GM20431 (cell line): ENCODE data around the gene BAHCC1.

ENCODE experiments used
- in situ Hi-C: fragments of 300-500 bp; cut with MseI, MboI; formaldehyde crosslinking; loops from one replicate; pipeline ENCODE4 v1.15.0; 2020; ENCODE audit warnings: low sequenced_read_pairs; ENCODE audit not compliant: unreplicated experiment

BAHCC1 gene

DNA sequence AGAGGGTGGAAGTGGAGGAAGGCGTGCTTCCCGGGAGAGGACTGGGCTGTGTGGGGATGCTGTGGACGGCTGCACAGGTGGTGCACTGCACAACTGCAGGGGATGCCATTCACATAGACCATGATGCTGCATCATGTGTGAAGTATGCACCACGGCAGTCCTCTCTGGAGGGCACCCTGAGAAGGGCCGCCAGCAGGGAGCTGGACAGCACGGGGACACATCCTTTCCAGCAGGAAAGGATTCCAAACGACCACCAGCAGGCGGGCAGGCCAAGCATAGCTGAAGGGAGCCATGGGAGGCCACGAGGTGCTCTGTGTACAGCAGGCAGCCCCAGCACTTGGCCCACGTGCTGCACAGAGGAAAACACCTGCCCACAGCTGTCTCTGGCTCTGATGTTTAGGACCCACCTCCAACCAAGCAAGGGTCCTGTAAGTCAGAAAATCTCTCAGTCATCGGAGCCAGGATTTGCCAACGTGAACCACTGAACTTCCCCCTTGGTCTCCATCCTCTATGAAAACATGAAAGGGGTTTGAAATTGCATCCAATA is 107.3 kb downstream of the BAHCC1 start:
- in situ Hi-C loops = no loop called here

DNA sequence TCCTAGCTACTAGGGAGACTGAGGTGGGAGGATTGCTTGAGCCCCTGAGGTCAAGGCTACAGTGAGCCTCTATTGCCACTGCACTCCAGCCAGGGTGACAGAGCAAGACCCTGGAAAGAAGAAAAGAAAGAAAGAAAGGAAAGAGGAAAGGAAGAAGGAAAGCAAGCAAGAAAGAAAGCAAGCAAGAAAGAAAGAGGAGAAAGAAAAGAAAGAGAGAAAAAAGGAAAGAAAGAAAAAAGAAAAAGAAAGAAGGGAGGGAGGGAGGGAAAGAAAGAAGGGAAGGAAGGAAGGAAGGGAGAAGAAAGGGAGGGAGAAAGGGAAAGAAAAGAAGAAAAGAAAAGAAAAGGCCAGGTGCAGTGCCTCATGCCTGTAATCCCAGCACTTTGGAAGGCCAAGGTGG is 108.4 kb downstream of the BAHCC1 start:
- in situ Hi-C loops = no loop called here

DNA sequence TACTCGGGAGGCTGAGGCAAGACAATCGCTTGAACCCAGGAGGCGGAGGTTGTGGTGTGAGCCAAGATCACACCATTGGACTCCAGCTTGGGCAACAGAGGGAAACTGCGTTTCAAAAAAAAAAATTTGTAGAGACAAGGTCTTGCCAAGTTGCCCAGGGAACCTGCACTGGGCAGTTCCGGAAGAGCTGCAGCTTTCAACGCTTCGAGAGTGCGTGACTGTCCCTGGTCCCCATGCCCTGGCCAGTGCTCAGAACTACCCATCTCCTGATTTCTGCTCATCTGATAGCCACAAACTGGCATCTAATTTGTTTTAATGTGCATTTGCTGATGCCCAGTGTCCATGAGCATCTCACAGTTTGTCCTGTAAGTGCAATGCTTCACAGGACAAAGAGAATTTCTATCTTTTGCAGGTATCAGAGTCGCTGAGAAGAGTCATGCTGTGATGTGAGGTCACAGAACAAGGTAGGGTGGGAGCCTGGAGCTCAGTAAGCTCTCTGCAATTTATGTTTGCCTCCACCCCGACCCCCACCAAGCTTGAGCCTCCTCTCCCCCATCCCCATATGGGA is 113.5 kb downstream of the BAHCC1 start:
- in situ Hi-C loops = no loop called here

DNA sequence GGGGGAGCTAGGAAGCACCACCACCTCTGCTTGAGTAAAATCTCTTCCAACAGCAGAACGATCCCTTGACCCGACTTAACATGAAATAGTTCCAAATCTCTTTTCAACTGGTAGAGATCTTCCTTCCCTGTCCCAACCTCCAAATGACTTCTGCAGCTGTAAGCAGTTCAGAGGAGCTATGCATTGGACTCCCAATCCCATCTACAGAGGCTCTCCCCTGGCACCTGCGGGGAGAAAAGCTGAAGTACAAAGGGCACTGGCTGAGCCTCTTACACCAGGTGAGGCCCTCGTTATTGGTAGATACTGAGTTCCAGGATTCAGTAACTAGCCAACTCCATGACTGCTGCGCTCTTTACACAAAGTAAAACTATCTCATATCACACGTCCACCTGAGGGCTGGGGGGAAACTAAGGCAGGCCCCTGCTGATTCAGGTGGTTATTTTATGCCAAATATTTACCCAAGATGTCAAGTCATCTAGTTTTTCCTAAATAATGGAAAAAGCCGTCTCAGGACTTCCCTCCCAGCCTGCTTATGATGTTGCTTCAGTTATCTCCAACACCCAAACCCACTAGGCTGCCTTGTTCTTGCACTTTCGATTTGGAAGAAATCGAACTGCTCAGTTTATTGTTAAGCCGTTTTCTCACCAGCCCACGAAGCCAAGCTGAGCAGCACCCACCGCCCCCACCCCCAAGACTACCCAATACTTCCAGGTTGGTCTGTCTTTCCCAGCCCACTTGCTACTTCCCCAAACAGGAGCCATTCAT is 114.1 kb downstream of the BAHCC1 start:
- in situ Hi-C loops = no loop called here

DNA sequence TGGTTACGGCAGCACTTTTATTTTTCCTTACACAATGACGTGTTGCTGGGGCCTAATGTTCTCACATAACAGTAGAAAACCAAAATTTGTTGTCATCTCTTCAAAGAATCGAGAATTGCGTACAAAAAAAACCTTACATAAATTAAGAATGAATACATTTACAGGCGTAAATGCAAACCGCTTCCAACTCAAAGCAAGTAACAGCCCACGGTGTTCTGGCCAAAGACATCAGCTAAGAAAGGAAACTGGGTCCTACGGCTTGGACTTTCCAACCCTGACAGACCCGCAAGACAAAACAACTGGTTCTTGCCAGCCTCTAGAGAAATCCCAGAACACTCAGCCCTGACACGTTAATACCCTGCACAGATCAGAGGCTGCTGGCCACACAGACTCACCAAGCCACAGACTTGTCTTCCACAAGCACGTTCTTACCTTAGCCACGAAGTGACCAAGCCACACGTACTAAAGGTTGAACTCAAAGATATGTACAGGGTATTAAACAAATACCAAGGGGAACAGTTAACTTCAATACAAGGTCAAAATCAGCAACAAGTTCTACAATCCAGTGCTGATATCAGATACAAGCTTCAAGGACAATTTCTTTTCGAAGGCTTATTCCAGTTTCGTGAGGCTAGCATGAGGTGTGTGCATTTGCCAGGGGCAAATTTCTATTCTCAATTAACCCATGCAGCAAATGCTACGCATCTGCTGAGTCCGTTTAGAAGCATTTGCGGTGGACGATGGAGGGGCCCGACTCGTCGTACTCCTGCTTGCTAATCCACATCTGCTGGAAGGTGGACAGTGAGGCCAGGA is 114.9 kb downstream of the BAHCC1 start:
- in situ Hi-C loops = no loop called here

DNA sequence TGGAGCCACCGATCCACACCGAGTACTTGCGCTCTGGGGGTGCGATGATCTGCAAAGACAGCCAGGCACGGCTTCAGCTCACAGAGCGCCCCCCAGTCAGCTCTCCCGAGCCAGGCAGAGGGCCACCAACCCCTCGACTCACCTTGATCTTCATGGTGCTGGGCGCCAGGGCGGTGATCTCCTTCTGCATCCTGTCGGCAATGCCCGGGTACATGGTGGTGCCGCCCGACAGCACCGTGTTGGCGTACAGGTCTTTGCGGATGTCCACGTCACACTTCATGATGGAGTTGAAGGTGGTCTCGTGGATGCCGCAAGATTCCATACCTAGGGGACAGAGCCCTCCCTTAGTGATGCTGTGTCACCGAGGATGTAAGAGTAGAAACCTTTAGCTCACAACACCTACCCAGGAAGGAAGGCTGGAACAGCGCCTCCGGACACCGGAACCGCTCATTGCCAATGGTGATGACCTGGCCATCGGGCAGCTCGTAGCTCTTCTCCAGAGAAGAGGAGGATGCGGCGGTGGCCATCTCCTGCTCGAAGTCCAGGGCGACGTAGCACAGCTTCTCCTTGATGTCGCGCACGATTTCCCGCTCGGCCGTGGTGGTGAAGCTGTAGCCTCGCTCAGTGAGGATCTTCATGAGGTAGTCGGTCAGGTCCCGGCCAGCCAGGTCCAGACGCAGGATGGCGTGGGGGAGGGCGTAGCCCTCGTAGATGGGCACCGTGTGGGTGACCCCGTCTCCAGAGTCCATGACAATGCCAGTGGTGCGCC is 115.7 kb downstream of the BAHCC1 start:
- in situ Hi-C loops = no loop called here

DNA sequence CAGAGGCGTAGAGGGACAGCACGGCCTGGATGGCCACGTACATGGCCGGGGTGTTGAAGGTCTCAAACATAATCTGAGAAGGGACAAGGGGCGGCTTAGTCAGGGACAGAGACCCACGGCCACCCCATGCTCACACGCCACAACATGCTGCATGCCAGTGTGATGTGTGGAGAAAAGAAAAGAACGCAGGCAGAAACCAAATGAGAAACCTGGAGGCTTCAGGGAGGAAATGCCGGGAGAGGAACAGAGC is 116.2 kb downstream of the BAHCC1 start:
- in situ Hi-C loops = no loop called here

DNA sequence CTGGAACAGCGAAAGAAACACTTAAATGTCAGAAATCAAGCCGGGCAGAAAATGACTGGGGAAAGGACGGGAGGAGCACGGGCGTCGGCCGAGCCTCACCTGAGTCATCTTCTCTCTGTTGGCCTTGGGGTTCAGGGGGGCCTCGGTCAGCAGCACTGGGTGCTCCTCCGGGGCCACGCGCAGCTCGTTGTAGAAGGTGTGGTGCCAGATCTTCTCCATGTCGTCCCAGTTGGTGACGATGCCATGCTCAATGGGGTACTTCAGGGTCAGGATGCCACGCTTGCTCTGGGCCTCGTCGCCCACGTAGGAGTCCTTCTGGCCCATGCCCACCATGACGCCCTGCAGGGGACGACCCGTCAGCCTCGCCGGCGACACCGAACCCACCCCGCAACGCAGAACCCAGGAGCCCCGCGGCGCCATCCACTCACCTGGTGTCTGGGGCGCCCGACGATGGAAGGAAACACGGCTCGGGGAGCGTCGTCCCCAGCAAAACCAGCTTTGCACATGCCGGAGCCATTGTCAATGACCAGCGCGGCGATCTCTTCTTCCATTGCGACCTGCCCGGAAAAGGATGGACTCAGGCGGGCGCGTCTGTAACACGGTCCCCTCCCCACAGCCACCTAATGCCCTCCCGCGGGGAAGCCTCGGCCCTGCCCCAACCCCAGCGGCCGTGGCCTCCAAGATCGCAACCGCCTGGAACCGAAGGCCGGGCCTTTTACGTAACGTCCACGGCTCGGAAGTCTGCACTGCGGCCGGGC is 116.7 kb downstream of the BAHCC1 start:
- in situ Hi-C loops = no loop called here

DNA sequence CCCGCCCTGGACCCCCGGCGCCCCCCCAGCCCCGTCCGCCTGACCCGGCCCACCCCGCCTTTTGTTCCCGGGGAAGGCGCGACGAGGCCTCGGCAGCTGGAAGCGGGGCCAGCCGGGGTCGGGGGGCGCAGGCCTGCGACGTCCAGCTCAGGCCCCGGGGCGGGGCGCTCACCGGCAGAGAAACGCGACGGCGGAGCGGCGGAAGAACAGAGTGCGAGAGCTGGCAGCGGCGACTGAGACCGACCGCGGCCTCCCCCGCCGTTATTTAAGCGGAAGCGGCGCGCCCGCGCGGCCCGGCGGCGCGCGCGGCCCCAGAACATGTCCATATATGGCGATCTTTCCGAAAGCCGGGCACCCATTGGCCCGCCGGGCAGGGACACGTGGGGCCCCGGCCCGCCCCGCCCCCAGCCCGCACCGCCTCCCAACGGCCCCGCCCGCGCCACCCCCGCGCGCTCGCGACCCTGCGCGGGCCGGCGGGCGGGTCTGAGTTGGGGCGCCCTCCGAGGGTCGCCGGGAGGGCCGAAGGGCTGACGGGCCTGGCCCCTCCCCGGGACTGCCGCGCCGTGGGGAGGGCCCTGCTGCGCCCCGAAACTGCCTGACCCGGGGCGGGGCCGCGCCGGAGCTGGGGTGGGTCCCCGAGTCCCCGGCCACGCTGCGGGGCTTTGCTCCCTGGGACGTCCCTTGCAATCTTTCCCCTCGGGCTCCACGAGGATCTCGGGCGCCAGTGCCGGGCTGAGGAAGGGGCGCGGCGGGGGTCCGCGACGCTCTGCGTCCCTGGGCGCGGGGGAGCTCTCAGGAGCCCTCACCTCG is 117.5 kb downstream of the BAHCC1 start, which contains the start of gene ACTG1:
Gene ACTG1 (minus strand): TSS at position 238 of the 810 bp plus-strand sequence. CDS start 445 bp downstream, outside the sequence.
- in situ Hi-C loops = no loop called here

DNA sequence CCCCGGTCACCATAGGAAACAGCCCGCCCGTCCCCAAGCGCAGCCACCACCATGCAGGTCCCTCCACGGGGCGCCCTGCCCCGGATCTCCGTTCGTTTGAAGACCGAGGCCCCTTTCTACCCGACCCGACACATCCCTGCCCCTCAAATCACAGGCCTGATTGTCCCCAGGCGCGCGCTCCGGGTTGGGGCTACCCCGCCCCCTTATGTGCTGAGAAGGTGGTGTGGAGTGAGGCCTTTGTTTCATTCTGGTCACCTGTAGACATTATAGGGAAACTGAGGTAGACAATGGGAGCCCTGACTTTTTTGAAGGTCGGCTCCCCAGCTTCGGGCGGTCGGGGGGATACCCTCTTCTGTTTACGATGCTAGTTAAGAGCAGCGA is 118.1 kb downstream of the BAHCC1 start:
- in situ Hi-C loops = no loop called here

DNA sequence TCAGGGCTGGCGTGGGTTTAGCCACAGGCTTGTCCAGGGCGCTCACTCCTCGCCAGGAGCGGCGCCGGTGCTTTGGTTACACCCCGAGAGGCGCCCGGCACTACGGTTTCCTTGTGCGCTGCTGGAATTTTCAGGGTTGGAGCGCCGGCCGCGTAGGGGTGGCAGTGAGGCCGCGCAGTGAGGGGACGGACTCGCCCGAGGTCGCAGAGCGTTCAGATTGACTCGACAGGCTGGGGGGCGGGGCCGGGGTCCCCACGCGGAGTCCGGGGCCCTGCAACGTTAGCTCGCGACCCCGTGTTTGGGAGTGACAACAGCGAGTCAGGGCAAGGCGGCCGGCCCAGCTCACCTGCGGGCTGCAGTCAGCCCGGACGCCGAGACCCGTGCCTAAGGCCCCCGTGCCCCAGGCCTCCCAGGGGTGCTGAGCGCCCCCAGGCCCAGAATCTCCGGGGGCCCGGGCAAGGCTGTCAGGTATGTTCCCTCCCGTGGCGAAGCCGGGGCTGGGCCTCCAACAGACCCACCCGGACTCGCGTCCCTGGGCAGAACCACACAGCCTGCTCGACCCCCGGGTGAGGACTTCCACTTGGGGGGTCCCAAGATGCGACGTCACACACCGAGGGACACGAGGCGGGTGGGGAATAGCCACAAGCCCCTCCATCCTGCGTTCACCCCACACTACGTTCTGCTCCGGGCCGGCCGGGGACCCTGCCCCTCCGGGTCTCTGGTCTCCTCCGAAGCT is 118.7 kb downstream of the BAHCC1 start:
- in situ Hi-C loops = no loop called here

DNA sequence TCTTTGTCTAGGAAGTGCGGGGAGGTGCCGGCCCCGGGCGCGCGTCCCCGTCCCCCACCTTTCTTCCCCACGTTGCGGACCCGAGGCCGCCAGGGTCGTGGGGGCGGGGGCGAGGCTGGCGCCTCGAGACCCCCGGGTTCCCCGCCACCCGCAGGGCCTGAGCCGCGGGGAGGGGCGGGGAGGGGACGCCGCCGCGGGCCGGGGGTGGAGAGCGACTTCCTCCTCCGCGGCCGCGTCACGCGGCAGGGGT is 119.2 kb downstream of the BAHCC1 start:
- in situ Hi-C loops = no loop called here

DNA sequence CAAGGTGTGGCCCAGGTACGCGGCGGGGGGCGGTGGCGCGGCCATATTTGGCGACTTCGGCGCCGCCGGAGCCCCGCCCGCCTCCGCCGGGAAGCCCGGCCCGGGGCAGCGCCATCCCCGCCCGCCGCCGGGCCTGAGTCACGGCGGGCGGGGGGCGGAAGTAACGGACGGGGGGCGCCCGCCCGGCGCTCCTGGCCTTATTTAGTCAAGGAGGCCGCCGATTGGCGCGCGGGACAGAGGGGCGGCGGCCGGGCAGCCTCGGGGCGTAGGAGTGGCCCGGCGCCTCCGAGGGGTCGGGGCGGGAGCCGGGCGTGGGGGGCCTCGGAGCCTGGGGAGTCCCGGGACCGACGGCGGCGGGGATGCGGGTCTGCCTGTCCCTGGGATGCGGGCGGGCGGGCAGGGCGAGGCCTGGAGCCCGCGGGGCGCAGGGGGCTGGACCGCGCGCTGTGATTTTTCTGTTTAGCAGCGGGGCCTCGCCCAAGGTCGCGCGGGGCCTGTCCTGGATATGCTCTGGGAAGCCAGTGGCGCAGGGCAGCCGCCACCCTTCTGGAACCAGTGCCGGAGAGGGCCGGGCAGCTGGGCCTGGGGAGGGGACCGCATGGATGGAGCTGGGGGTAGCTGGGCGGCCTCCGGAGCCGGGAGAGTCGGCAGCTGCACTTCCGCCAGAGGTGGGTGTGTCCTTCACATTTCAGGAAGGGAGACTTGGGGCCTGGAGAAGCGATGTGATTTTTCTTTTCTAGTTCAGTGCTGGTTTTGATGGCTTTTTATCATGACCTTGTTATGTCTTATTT is 119.7 kb downstream of the BAHCC1 start:
- in situ Hi-C loops = no loop called here

DNA sequence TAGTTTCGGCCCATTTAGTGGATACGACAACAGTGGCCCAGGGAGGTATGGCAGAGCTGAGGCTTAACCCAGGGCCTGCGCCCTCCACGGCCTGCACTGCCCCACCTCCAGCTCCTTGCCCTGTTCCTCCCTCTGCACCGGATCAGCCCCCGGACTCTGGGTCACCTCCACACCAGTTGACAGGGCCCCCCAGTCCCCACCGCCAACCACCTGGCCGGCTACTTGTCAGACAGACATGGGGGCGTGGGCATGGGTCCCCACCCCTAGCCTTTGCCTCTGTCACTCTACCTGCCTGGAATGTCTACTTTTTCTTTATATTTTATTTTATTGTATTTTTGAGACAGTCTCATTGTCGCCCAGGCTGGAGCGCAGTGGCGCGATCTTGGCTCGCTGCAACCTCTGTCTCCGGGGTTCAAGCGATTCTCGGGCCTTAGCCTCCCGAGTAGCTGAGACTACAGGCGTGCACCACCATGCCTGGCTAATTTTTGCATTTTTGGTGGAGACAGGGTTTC is 120.3 kb downstream of the BAHCC1 start:
- in situ Hi-C loops = no loop called here
